Astrocyte of the spinal cord (primary cell): Measurements from ENCODE around the gene ANKRD23.

Experiments
- DNase-seq: peaks from one replicate; pipeline ENCODE4 v3.0.0; 2011; ENCODE audit warnings: low read depth, low spot score
- H3K4me3 ChIP-seq: 2 replicates; pipeline ENCODE4 v1.5.1; 2011; ENCODE audit warnings: low read depth, mild to moderate bottlenecking, low read length, moderate library complexity
- CTCF ChIP-seq: IDR thresholded peaks from 2 replicates; pipeline ENCODE4 v1.5.1; 2012; ENCODE audit warnings: low read depth, mild to moderate bottlenecking, low read length, inconsistent platforms
- in situ Hi-C: cut with HindIII; loops from 2 replicates; pipeline ENCODE4 v1.10.0; 2017; ENCODE audit warnings: low sequenced_read_pairs

The ANKRD23 gene

GRCh38 chr2:96838345-96839292 is 5.2 kb downstream of the ANKRD23 start:
- no peak for DNase-seq
- H3K4me3 ChIP-seq, result no peak overlapping the region
- no peak for TF ChIP-seq CTCF
- in situ Hi-C loops, result no loop called here

- in situ Hi-C loops, result no loop called here
- DNase-seq, result no peak
- no peak for TF ChIP-seq CTCF
- H3K4me3 ChIP-seq, result no peak overlapping the region
These were observed 6.2 kb downstream of the ANKRD23 start for GRCh38 chr2:96837575-96837974.

GRCh38 chr2:96835830-96836229 is 8.0 kb downstream of the ANKRD23 start:
- DNase-seq, result no peak
- in situ Hi-C loops, result no loop called here
- H3K4me3 ChIP-seq, result no peak overlapping the region
- TF ChIP-seq CTCF, result no peak

DNA sequence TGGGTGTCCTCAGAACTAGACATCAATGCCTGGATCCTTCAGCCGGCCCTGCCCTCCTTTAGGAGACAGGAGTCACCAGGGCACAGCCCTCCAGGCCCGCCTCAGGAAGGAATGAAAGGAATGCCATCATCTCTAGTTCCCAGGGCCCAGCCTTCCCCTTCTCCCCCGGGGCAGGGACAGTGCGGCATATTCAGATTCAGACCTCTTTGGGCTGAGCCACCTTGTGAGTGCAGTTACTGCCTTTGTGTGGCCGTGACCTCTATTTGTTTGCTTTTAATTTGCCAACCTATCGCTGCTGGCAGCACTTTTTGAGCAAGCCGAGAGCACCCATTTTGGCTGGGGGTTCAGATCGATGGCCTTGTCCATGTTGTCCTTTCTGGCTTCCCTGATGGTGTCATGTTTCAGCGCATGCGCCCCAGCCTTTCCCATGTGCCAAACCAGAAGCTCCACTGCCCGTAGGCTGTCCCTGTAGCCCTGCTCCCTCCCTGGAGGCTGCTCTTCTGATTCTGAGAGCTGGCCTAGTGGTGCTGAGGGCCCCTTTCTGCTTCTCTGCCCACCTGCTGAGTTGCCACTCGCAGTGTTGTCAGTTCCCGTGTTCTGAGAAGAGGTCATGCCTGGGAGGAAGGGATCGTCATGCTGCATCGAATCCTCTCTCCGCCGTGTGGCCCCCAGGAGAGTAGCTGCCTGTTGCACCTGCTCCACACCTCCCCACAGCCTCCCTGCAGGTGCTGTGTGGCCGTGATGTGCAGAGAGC is 10.9 kb downstream of the ANKRD23 start:
- DNase-seq, result peak; percentile 15
- no peak for TF ChIP-seq CTCF
- in situ Hi-C loops, result no loop called here
- no peak overlapping the region for H3K4me3 ChIP-seq

GRCh38 chr2:96832408-96832753 is 11.4 kb downstream of the ANKRD23 start:
- TF ChIP-seq CTCF, result no peak
- no peak overlapping the region for H3K4me3 ChIP-seq
- no peak for DNase-seq
- in situ Hi-C loops, result no loop called here

DNA sequence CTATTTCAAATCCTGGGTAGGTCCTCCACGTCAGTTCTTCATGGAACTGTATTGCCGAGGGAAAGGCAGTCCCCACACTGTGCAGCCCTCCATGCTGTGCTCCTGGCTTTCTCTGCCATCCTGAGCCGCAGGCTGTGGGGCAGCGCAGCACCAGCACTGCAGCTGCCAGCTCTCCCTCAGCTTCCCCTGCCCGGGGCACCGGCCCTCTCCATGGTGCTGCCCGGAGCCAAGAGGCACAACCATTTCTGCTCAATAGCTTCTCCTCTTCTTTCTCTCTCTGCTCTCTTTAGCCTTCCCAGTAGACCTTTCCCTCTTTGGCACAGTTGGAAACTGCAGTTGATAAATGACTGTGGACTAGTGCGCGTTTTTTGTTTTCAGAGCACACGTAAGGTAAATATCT is 12.1 kb downstream of the ANKRD23 start:
- in situ Hi-C loops, result no loop called here
- DNase-seq, result no peak
- no peak for TF ChIP-seq CTCF
- H3K4me3 ChIP-seq, result no peak overlapping the region
